GM21717 (cell line): ENCODE results near the gene SSBP3.

Experiments used
- ATAC-seq: cut with Tn5 transposase; IDR thresholded peaks from one replicate; pipeline ENCODE4 v1.9.1; 2021; ENCODE audit warnings: mild to moderate bottlenecking, moderate library complexity; ENCODE audit not compliant: unreplicated experiment

SSBP3 gene

GRCh38 chr1:54291276-54292001 is 114.8 kb downstream of the SSBP3 start:
- ATAC-seq = no peak

- ATAC-seq = no peak
Measured at GRCh38 chr1:54290506-54291184, 115.5 kb downstream of the SSBP3 start.

DNA sequence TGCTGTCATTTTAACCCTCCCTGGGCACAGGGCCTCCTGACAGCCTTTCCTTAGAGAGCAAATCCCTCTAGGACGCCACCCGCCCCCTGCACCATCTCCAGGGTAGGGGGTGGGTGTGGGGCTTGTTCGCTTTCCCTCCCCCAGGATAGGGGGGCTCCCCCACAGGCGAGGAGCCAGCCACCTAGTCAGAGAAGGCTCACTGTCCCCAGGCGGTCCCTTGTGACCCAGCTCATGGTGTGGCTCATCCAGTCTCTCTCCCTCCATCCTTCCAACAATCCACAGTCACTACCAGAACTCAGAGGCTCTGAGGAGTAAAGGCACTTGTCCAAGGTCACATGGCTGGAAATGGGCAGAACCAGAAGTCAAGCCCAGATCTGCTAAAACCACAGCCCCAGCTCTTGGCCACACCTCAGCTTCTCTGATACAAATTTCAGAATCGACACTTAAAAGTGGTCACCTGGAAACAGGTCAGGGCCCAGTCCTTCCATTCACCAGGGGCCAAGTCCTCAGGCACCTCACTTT is 116.4 kb downstream of the SSBP3 start:
- ATAC-seq = no peak

DNA sequence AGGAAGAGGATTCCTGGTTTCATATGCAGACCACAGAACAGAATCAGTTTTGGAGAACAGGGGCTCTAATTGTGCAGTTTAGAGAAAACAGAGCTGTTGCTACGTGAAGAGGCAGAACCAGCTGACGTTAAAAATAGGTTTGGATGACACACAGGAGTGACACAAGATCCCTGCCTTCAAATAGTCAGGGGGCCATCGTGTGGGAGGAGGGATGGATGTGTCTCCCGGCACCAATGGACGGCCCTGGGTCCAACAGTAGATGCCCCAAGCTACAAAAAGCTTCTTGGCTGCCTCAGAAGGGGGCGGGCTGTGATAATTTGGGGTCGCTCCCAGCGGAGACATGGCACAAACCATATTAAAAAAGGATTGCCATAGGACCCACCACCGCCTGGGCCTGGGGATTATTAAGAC is 118.4 kb downstream of the SSBP3 start:
- ATAC-seq = no peak

DNA sequence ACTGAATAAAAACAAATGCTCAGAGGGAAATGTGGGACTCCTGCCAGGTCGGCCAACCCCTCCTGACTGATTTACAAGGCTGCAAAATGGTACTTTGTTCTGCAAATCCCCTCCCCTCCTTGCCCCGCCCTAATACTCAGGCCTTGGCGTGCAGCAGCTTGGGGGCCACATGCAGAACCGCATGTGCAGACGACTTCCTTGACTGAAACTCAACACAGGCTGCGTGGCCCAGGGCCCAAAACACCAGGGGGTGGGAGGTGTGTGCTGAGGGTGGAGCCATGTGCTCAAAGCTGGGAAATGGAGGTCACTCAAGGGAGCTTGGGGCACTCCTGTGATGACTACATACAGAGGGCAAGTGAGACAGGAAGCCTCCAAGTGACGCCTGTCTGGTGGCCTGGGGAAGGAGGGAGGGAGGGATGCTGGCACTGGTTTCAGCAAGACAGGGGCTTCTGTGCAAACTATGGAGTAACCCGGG is 119.0 kb downstream of the SSBP3 start:
- ATAC-seq = peak; percentile 72

DNA sequence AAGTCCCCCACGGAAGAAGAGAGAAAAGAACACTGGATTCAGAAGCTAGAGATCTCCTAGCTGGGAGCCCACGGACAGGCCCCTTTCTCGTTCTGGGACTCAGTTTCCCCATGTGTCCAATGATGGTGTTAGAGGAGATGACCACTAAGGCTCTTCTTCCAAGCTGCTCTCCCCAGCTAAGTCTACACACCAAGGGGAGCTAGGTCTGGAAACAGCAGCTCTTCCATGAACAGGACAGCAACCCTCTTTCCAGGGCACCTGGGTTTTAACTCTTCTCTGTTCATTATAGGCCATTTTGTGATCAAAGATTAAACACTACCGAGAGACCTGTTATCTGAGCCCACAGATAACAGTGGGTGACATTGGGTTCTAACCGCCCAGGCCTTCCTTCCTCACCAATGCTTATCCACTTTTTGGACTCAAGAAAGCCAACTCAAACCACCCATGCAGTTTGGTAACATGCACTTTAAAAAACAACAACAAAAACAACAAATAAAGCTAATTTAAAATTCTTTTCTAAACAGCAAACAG is 120.3 kb downstream of the SSBP3 start:
- ATAC-seq = no peak

- ATAC-seq = no peak
Measured at GRCh38 chr1:54284781-54285529, 121.2 kb downstream of the SSBP3 start.

- no peak for ATAC-seq
Measured at GRCh38 chr1:54283635-54284385, 122.4 kb downstream of the SSBP3 start.

- ATAC-seq = no peak
Measured at GRCh38 chr1:54282101-54282847, 123.9 kb downstream of the SSBP3 start.

- ATAC-seq = no peak
Measured at GRCh38 chr1:54280651-54281050, 125.5 kb downstream of the SSBP3 start.

DNA sequence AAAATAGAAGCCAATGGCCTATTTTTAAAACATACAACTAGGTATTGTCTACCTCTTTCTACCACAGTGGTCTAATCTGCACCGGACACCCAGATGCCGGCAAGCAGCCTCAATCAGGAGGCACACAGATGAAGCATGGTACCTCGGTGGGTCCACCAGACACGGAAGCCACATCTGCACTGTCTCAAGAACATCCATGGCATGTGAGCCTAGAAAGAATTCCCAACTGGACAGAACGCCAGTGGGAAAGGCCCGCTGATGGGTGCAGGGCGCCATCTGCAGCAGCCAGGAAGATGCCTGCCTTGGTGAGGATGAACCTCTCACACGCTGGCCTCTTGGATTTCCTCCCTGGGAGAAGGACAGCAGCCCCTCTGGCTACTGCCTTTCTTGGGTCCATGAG is 126.7 kb downstream of the SSBP3 start:
- no peak for ATAC-seq

- ATAC-seq = no peak
Measured at GRCh38 chr1:54278941-54279422, 127.2 kb downstream of the SSBP3 start.

GRCh38 chr1:54277451-54278341 is 128.5 kb downstream of the SSBP3 start:
- ATAC-seq = no peak

GRCh38 chr1:54276617-54277450 is 129.4 kb downstream of the SSBP3 start:
- no peak for ATAC-seq

- no peak for ATAC-seq
Measured at GRCh38 chr1:54275349-54275748, 130.8 kb downstream of the SSBP3 start.

GRCh38 chr1:54274881-54275280 is 131.3 kb downstream of the SSBP3 start:
- ATAC-seq = no peak

GRCh38 chr1:54274448-54274847 is 131.7 kb downstream of the SSBP3 start:
- no peak for ATAC-seq

DNA sequence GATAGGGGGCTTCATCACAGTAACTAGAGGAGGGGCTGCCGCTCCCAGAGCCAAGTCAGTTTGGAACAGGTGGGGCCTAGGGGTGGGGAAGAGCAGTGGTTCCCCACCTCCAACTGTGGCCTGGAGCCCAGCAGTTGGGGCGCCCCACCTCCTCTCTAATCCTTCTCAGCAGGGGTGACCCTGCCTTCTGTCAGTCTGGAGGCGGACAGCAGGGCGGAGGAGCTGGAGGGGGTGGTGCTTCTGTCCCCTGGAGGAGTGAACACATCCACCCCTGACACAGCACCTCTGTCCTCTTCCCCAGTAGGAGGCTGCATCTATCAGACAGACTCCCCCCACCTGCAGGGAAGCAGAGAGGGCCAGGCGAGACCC is 132.4 kb downstream of the SSBP3 start:
- no peak for ATAC-seq
